ENCODE measurements around the gene FOXC2. TPM values are rescaled to one million over a fixed set of nuclear protein-coding genes. Genes with fewer than 3 reads are reported as not detected.
A peak's percentile ranks its signal among the peaks of the same experiment; 100 is the strongest.

The FOXC2 gene
- total RNA-seq, 4 donors from 2014 or later: 0.40 to 1.5 (median 0.50) TPM

DNA sequence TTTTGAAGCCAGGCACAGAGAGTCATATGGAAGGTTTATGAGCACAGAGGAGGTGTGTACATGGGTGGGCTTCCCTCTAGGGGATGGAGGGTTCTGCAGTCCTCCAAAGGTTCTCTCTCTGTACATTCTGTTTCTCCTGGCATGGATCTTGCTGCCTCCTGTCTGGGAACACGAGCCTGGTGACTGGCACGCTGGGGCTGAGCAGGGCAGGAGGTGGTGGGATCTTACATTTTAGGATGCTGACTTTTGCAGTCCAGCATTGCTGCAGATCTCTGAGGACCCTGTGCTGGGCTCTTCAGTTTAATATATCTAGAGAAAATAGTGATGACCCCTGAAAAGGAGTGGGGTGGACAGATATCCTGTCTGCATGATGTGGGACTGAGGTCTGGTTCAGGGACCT, 34.7 kb downstream of the FOXC2 start:
- no peak overlapping the region for H3K27ac ChIP-seq
- no peaks in the 10 kb centered on the region for H3K36me3 ChIP-seq
- no peak overlapping the region for H3K4me3 ChIP-seq
- no peaks in the 10 kb centered on the region for H3K4me1 ChIP-seq
- ATAC-seq: no peak
- WGBS, 2 donors (ENCODE audit: low coverage in 1 of 2): 80% methylated on average over 1 of the region's 2 CpGs; no CpG with 5 or more reads in 1 of the 2 donors
- H3K9me3 ChIP-seq: peaks cover 0 to 9% (median 0%) of the 10 kb centered on the region in 3 donors
- TF ChIP-seq POLR2AphosphoS5 (IDR thresholded peaks at IDR 0.05): no peak
- no peak for TF ChIP-seq EP300 (IDR thresholded peaks at IDR 0.05)
- no peak for TF ChIP-seq POLR2A (IDR thresholded peaks at IDR 0.05)
- TF ChIP-seq, protein P1, sequence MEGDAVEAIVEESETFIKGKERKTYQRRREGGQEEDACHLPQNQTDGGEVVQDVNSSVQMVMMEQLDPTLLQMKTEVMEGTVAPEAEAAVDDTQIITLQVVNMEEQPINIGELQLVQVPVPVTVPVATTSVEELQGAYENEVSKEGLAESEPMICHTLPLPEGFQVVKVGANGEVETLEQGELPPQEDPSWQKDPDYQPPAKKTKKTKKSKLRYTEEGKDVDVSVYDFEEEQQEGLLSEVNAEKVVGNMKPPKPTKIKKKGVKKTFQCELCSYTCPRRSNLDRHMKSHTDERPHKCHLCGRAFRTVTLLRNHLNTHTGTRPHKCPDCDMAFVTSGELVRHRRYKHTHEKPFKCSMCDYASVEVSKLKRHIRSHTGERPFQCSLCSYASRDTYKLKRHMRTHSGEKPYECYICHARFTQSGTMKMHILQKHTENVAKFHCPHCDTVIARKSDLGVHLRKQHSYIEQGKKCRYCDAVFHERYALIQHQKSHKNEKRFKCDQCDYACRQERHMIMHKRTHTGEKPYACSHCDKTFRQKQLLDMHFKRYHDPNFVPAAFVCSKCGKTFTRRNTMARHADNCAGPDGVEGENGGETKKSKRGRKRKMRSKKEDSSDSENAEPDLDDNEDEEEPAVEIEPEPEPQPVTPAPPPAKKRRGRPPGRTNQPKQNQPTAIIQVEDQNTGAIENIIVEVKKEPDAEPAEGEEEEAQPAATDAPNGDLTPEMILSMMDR (IDR thresholded peaks at IDR 0.05): no peak
- H3K27me3 ChIP-seq: peaks cover 84% of the 10 kb centered on the region

DNA sequence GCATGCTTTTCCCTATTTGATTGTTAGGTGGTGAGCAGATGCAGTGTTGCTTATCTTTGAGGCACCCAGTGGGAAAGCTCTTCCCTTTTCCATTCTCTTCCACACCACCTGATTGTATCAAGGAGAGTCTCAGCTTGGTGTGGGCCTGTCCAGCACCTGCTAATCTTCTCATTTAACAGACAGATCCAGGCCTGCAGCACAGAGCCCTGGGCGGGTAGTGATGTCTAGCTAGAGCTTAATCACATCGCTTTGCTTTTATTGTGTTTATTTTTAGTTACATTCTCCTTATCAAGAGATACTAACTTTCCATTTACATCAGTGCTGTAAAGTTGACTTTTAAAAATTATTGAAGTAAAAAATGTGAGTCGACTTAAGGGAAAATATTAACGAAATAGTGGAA, 35.9 kb downstream of the FOXC2 start:
- Histone ChIP-seq H3K4me3 (no peak overlapping the region), H3K4me1 (no peaks in the 10 kb centered on the region), H3K27me3 (peaks cover 84% of the 10 kb centered on the region), H3K36me3 (no peaks in the 10 kb centered on the region), H3K9me3 (peaks cover 0 to 9% (median 0%) of the 10 kb centered on the region in 3 donors), H3K27ac (no peak overlapping the region)
- TF ChIP-seq EP300 (IDR thresholded peaks at IDR 0.05) (no peak), POLR2AphosphoS5 (IDR thresholded peaks at IDR 0.05) (no peak), POLR2A (IDR thresholded peaks at IDR 0.05) (no peak)
- TF ChIP-seq, protein P1 (IDR thresholded peaks at IDR 0.05): no peak
- ATAC-seq: no peak
- WGBS, 2 donors (ENCODE audit: low coverage in 1 of 2): 38 to 94% methylated on average over 2 to 4 of the region's 4 CpGs

DNA sequence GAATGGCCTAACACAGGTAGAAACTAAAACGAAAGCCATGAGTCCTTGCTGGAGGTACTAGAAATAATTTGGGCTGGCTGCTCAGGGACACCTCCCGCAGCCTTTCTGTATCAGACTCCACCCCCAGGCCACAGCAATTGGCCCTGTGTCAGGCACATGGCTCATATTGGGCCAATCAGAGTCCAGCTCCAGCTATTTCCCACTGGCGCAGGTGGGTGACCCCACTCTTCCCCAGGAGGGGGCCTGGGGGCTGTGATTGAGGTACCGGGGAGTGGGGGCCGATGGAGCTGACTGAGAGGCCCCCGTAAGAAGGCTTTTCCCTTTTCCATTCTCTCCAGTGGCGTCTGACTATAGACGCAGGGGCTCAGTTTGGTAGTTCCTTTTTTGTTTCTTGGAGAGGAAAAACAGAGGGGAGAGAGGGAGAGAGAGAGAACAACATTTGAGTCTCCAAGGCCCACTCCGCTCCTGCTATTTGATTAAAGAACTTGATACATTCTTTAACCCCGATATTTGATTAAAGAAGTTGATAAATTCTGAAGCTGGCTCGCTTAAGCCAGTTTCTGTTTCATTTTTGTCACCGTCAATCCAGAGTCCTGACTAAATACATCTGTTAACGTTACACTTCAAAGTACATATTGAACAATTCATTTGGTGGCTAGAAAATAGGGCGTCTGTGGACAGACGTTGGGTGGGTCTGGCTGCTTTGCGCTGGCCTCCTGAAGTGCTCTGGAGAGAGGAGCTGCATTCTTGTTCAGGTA, 38.0 kb downstream of the FOXC2 start:
- TF ChIP-seq EP300 (IDR thresholded peaks at IDR 0.05) (no peak), POLR2AphosphoS5 (IDR thresholded peaks at IDR 0.05) (no peak), POLR2A (IDR thresholded peaks at IDR 0.05) (no peak)
- TF ChIP-seq, protein P1 (IDR thresholded peaks at IDR 0.05): no peak
- Histone ChIP-seq H3K4me1 (no peaks in the 10 kb centered on the region), H3K27ac (no peak overlapping the region), H3K9me3 (peaks cover 0 to 9% (median 0%) of the 10 kb centered on the region in 3 donors), H3K36me3 (no peaks in the 10 kb centered on the region), H3K27me3 (peaks cover 88% of the 10 kb centered on the region), H3K4me3 (peak overlapping the region in 1 of 2 donors; percentile 13)
- WGBS, 2 donors (ENCODE audit: low coverage in 1 of 2): 53 to 60% methylated on average over 8 to 11 of the region's 16 CpGs
- ATAC-seq: no peak

DNA sequence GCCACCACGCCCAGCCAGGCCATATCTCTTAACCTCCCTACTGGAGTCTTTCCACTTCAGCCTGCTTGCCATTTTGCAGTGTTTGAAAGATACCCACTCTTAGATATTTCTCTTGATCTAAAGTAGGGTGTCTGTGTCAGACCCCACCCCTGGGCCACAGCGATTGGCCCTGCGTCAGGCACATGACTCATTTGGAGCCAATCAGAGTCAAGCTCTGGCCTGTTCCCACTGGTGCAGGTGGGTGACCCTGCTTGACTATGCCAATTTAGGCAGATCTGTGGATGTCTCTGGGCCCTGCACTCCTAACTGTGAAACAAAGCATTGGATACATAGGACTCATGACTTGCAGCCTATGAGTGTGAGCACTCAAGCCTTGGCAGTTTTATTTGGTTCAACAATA, 39.3 kb downstream of the FOXC2 start:
- TF ChIP-seq POLR2A (IDR thresholded peaks at IDR 0.05) (no peak), POLR2AphosphoS5 (IDR thresholded peaks at IDR 0.05) (no peak), EP300 (IDR thresholded peaks at IDR 0.05) (no peak)
- TF ChIP-seq, protein P1 (IDR thresholded peaks at IDR 0.05): no peak
- H3K4me3 ChIP-seq: no peak overlapping the region
- WGBS, 2 donors (ENCODE audit: low coverage in 1 of 2): 100% methylated on average over 1 of the region's 3 CpGs; no CpG with 5 or more reads in 1 of the 2 donors
- no peak overlapping the region for H3K27ac ChIP-seq
- H3K9me3 ChIP-seq: peaks cover 0 to 6% (median 0%) of the 10 kb centered on the region in 3 donors
- no peaks in the 10 kb centered on the region for H3K36me3 ChIP-seq
- H3K27me3 ChIP-seq: peaks cover 96% of the 10 kb centered on the region
- H3K4me1 ChIP-seq: no peaks in the 10 kb centered on the region
- no peak for ATAC-seq

DNA sequence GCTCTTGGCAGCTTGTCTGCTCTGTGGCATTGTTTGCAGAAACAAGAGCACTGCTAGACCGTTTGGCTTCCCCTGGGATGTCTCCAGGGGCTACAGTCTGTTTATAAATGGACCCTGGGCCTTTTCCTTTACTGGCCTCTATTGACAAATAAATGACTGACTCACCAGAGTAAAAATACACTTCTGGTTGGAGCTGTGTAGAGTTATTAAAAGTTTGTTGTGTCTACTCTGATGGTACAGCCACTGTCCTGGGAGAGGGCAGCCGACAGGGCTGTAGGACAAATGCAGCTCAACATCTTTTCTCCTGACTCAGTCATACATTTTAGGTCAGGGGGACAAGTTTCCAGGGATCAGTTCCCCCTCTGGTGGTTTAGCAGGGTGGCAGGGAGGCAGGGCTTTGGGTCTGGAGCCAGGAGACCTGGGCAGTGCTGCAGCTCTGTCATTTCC, 41.7 kb downstream of the FOXC2 start:
- H3K4me3 ChIP-seq: no peak overlapping the region
- TF ChIP-seq POLR2AphosphoS5 (IDR thresholded peaks at IDR 0.05): no peak
- no peak for TF ChIP-seq EP300 (IDR thresholded peaks at IDR 0.05)
- no peak for TF ChIP-seq POLR2A (IDR thresholded peaks at IDR 0.05)
- TF ChIP-seq, protein P1 (IDR thresholded peaks at IDR 0.05): no peak
- WGBS, 2 donors (ENCODE audit: low coverage in 1 of 2): 17 to 63% methylated on average over 1 of the region's 2 CpGs
- H3K36me3 ChIP-seq: no peaks in the 10 kb centered on the region
- ATAC-seq: no peak
- H3K27me3 ChIP-seq: peaks cover 96% of the 10 kb centered on the region
- H3K27ac ChIP-seq: no peak overlapping the region
- no peaks in the 10 kb centered on the region for H3K4me1 ChIP-seq
- H3K9me3 ChIP-seq: no peaks in the 10 kb centered on the region
